CD14-positive monocyte (primary cell): Measurements from ENCODE around the gene PLA2G2C. TPM values are rescaled to one million over a fixed set of nuclear protein-coding genes. Genes with fewer than 3 reads are reported as not detected.

Experiments used
- DNase-seq, 3 donors: peaks; one replicate each; pipeline ENCODE4 v3.0.0-alpha.2; 2011 to 2022
- H2AFZ ChIP-seq: 2 replicates; pipeline ENCODE4 v1.6.0; 2012; ENCODE audit warnings: mild to moderate bottlenecking, low read depth, low read length, inconsistent platforms; ENCODE audit not compliant: insufficient read depth, poor library complexity, severe bottlenecking
- H3K27ac ChIP-seq, 2 donors: 1 replicate in 1 of 2; 2 replicates in 1 of 2; pipeline ENCODE4 v1.5.1; 2012 to 2013; ENCODE audit warnings: low read length in 2 of 2, control low read depth in 1 of 2, inconsistent platforms in 1 of 2, low read depth in 1 of 2, mild to moderate bottlenecking in 1 of 2
- H3K27me3 ChIP-seq, 2 donors: one replicate each; pipeline versions ENCODE4 v1.6.0 to v1.6.1; 2011 to 2013; ENCODE audit warnings: low read length in 2 of 2; ENCODE audit not compliant: control insufficient read depth in 2 of 2, insufficient read depth in 2 of 2
- H3K36me3 ChIP-seq, 2 donors: replicated peaks in 1 of 2; 1 replicate in 1 of 2; 2 replicates in 1 of 2; pipeline versions ENCODE4 v1.5.1 to v1.6.1; 2012 to 2013; ENCODE audit warnings: low read length in 2 of 2, control low read depth in 1 of 2, inconsistent platforms in 1 of 2, mild to moderate bottlenecking in 1 of 2; ENCODE audit not compliant: insufficient read depth in 2 of 2, control insufficient read depth in 1 of 2
- H3K4me1 ChIP-seq, 2 donors: 1 replicate in 1 of 2; 2 replicates in 1 of 2; pipeline versions ENCODE4 v1.5.1 to v1.6.1; 2012 to 2013; ENCODE audit warnings: low read length in 2 of 2, control low read depth in 1 of 2, inconsistent platforms in 1 of 2, mild to moderate bottlenecking in 1 of 2, moderate library complexity in 1 of 2; ENCODE audit not compliant: insufficient read depth in 2 of 2, control insufficient read depth in 1 of 2
- H3K4me2 ChIP-seq: replicated peaks from 2 replicates; pipeline ENCODE3; 2012; ENCODE audit warnings: low read length, moderate library complexity, mild to moderate bottlenecking; ENCODE audit not compliant: poor library complexity, severe bottlenecking; ENCODE audit errors: extremely low read depth
- H3K4me3 ChIP-seq, 3 experiments: fragments of 200-600 bp in 1 of 3; sonication (generic) in 1 of 3; replicated peaks in 1 of 3; 1 replicate in 2 of 3; 2 replicates in 1 of 3; pipeline ENCODE4 v1.5.1; 2011 to 2013; ENCODE audit warnings: low read length in 3 of 3, mild to moderate bottlenecking in 3 of 3, control low read depth in 2 of 3, low read depth in 2 of 3, inconsistent platforms in 1 of 3, moderate library complexity in 1 of 3
- H3K79me2 ChIP-seq: 2 replicates; pipeline ENCODE4 v1.6.0; 2012; ENCODE audit warnings: mild to moderate bottlenecking, control low read depth, inconsistent platforms, low read length, moderate library complexity; ENCODE audit not compliant: insufficient read depth
- H3K9ac ChIP-seq: 2 replicates; pipeline ENCODE4 v1.6.0; 2017; ENCODE audit warnings: low read length, mild to moderate bottlenecking; ENCODE audit not compliant: insufficient read depth, poor library complexity, severe bottlenecking
- H3K9me3 ChIP-seq, 2 donors: replicated peaks in 1 of 2; 1 replicate in 1 of 2; 2 replicates in 1 of 2; pipeline versions ENCODE4 v1.5.1 to v1.6.1; 2012 to 2013; ENCODE audit warnings: low read length in 2 of 2, control low read depth in 1 of 2; ENCODE audit not compliant: control insufficient read depth in 1 of 2, insufficient read depth in 1 of 2
- H4K20me1 ChIP-seq: 2 replicates; pipeline ENCODE4 v1.6.0; 2012; ENCODE audit warnings: mild to moderate bottlenecking, low read length, control low read depth, moderate library complexity; ENCODE audit not compliant: insufficient read depth
- H3K27ac Mint-ChIP-seq, 7 donors: one replicate each; pipeline ENCODE4 v1.8.0; 2020; ENCODE audit warnings: mild to moderate bottlenecking in 7 of 7, mixed read lengths in 7 of 7, moderate library complexity in 6 of 7, inconsistent platforms in 2 of 7
- H3K27me3 Mint-ChIP-seq, 3 donors: one replicate each; pipeline ENCODE4 v1.8.0; 2021 to 2022; ENCODE audit warnings: low read depth in 3 of 3, mild to moderate bottlenecking in 3 of 3, mixed read lengths in 3 of 3, moderate library complexity in 3 of 3, inconsistent platforms in 1 of 3
- H3K36me3 Mint-ChIP-seq, 2 donors: one replicate each; pipeline ENCODE4 v1.8.0; 2020; ENCODE audit warnings: mixed read lengths in 2 of 2, inconsistent platforms in 1 of 2, mild to moderate bottlenecking in 1 of 2
- H3K4me1 Mint-ChIP-seq: one replicate; pipeline ENCODE4 v1.8.0; 2020; ENCODE audit warnings: mild to moderate bottlenecking, mixed read lengths
- H3K4me3 Mint-ChIP-seq, 2 donors: one replicate each; pipeline ENCODE4 v1.8.0; 2020; ENCODE audit warnings: mild to moderate bottlenecking in 2 of 2, mixed read lengths in 2 of 2, moderate library complexity in 1 of 2
- H3K9me3 Mint-ChIP-seq, 7 donors: one replicate each; pipeline ENCODE4 v1.8.0; 2020 to 2022; ENCODE audit warnings: mixed read lengths in 7 of 7, mild to moderate bottlenecking in 6 of 7, moderate library complexity in 6 of 7, inconsistent platforms in 2 of 7
- WGBS: methylation state at CpG from one replicate; pipeline ENCODE4 v1.1.5; 2013; ENCODE audit warnings: missing lambda C conversion rate; ENCODE audit not compliant: insufficient coverage; 5-methylcytosine and 5-hydroxymethylcytosine counted together
- intact Hi-C, 2 donors: fragments of 100-400 bp; cut with micrococcal nuclease; formaldehyde crosslinking; loops; one replicate each; pipeline versions ENCODE4 v1.15.0 to v1.15.1; 2023
- polyA plus RNA-seq, 3 donors: library from polyadenylated mRNA; depleted of rRNA in 1 of 3; unstranded in 2 of 3; stranded (reverse) in 1 of 3; fragments of 300-500 nt in 2 of 3; fragments of >200 nt in 1 of 3; fragmentation: Illumina TruSeq in 2 of 3; gene quantifications; 1 replicate in 2 of 3; 2 replicates in 1 of 3; pipeline ENCODE4 v1.2.3, GENCODE V29; 2012 to 2021
- TF ChIP-seq, protein P1 (sequence below): fragments of 200-600 bp; IDR thresholded peaks from one replicate; pipeline ENCODE4 v1.8.0; 2022; ENCODE audit warnings: antibody characterized with exemption, mild to moderate bottlenecking

Gene PLA2G2C
- polyA plus RNA-seq, 3 donors = 0.07 to 0.40 TPM; not detected in 1

DNA sequence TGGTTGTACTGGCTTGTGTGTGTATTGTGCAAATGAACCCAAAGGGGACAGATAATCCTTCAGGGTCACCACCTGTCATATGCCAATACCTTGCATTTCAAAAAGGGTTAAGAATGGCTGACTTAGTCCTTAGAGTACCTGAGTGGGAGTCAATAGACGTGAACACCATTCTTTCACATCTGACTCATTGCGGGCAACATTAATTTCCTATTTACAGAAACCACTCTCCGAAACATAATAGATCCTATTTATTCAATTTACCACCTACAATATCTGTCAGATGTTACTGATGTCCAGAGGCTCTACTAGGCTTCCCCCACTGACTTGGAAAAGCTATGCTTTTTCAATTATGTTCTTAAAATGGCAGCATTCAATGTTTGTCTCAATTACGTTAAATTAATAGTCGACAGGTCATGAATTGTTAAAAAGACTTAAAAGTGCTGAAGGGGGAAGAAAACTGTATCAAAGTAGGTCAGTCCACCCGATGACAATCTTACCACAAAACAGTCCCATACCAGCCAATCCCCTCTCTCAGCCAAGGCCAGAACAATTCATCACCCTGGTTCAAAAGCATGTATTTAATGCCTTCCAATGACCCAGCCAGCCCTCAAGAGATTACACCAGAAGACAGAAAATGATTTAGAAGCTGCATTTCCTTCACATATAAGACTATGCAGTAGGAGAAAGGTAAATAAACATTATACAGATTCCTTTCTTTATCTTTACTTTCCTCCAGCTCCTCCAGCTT, 48.6 kb upstream of the PLA2G2C start:
- Histone ChIP-seq H2AFZ (no peak overlapping the region), H3K9ac (no peak overlapping the region), H4K20me1 (no peaks in the 10 kb centered on the region), H3K4me1 (no peaks in the 10 kb centered on the region), H3K4me2 (no peak overlapping the region), H3K9me3 (no peaks in the 10 kb centered on the region), H3K4me3 (no peak overlapping the region), H3K27me3 (peaks cover 30 to 47% of the 10 kb centered on the region in 2 donors), H3K79me2 (no peaks in the 10 kb centered on the region), H3K36me3 (no peaks in the 10 kb centered on the region), H3K27ac (no peak overlapping the region)
- H3K4me1 Mint-ChIP-seq = no peaks in the 10 kb centered on the region
- H3K27me3 Mint-ChIP-seq = peaks cover 41 to 69% (median 53%) of the 10 kb centered on the region in 3 donors
- H3K27ac Mint-ChIP-seq = no peak overlapping the region
- H3K36me3 Mint-ChIP-seq = no peaks in the 10 kb centered on the region
- H3K9me3 Mint-ChIP-seq = peaks cover 0 to 4% (median 0%) of the 10 kb centered on the region in 7 donors
- TF ChIP-seq, protein P1, sequence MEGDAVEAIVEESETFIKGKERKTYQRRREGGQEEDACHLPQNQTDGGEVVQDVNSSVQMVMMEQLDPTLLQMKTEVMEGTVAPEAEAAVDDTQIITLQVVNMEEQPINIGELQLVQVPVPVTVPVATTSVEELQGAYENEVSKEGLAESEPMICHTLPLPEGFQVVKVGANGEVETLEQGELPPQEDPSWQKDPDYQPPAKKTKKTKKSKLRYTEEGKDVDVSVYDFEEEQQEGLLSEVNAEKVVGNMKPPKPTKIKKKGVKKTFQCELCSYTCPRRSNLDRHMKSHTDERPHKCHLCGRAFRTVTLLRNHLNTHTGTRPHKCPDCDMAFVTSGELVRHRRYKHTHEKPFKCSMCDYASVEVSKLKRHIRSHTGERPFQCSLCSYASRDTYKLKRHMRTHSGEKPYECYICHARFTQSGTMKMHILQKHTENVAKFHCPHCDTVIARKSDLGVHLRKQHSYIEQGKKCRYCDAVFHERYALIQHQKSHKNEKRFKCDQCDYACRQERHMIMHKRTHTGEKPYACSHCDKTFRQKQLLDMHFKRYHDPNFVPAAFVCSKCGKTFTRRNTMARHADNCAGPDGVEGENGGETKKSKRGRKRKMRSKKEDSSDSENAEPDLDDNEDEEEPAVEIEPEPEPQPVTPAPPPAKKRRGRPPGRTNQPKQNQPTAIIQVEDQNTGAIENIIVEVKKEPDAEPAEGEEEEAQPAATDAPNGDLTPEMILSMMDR = no peak
- no peak for DNase-seq
- peak overlapping the region in 1 of 2 donors; percentile 17 for H3K4me3 Mint-ChIP-seq
- intact Hi-C loops = no loop called here
- 94% methylated on average over 3 of the region's 6 CpGs for WGBS

DNA sequence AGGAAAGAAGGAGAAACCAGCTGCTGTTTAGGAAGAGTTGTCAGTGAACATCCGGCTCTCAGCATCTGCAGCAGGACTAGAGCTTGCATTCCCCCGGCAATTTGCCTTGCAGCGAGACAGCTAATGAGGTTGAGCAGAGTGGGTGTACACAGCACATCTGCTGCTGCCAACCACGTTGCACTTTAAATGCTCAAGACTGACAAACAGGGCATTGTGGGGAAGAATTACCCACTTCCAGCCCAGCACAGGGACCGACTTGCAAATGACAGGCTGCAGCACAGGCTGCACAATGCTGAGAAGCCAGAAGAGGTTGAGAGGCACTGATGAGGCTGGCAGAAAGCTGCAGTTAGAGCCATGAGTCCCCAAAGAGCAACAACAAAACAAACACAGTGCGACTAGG, 47.5 kb upstream of the PLA2G2C start:
- H3K4me3 Mint-ChIP-seq = no peak overlapping the region
- H3K27ac ChIP-seq = no peak overlapping the region
- H3K27ac Mint-ChIP-seq = no peak overlapping the region
- TF ChIP-seq, protein P1 = no peak
- peaks cover 32 to 51% of the 10 kb centered on the region in 2 donors for H3K27me3 ChIP-seq
- H3K4me1 Mint-ChIP-seq = no peaks in the 10 kb centered on the region
- no peak overlapping the region for H3K9ac ChIP-seq
- H3K36me3 Mint-ChIP-seq = no peaks in the 10 kb centered on the region
- no peak for DNase-seq
- no peak overlapping the region for H3K4me2 ChIP-seq
- no peak overlapping the region for H2AFZ ChIP-seq
- H3K36me3 ChIP-seq = no peaks in the 10 kb centered on the region
- no peaks in the 10 kb centered on the region for H3K4me1 ChIP-seq
- peaks cover 42 to 69% (median 55%) of the 10 kb centered on the region in 3 donors for H3K27me3 Mint-ChIP-seq
- peaks cover 0 to 4% (median 0%) of the 10 kb centered on the region in 7 donors for H3K9me3 Mint-ChIP-seq
- WGBS = 62% methylated on average over 4 of the region's 6 CpGs
- no peaks in the 10 kb centered on the region for H3K79me2 ChIP-seq
- intact Hi-C loops = no loop called here
- H4K20me1 ChIP-seq = no peaks in the 10 kb centered on the region
- H3K4me3 ChIP-seq = no peak overlapping the region
- no peaks in the 10 kb centered on the region for H3K9me3 ChIP-seq
